Hematopoietic multipotent progenitor cell treated with erythropoietin and hydrocortisone succinate and interleukin-3 and kit ligand, for 17 days (in vitro differentiated cells): ENCODE measurements around the gene BCL2.

ENCODE experiments used
- DNase-seq: peaks from one replicate; pipeline ENCODE4 v3.0.0-alpha.2; 2015; ENCODE audit warnings: low spot score

The BCL2 gene

DNA sequence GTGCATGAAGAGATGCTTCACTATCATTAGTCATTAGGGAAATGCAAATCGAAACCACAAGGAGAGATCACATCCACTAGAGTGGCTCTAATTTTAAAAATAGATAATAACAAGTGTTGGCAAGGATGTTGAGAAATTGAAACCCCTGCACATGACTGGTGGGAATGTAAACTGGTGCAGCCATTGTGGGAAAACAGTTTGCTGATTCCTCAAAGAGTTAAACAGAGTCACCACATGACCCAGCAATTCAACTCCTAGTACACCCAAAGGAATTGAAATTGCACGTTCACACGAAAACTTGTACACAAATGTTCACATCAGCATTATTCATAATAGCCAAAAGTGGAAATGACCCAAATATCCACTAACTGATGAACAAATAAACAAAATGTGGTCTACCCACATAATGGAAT, 179.5 kb downstream of the BCL2 start:
- DNase-seq = no peak

DNA sequence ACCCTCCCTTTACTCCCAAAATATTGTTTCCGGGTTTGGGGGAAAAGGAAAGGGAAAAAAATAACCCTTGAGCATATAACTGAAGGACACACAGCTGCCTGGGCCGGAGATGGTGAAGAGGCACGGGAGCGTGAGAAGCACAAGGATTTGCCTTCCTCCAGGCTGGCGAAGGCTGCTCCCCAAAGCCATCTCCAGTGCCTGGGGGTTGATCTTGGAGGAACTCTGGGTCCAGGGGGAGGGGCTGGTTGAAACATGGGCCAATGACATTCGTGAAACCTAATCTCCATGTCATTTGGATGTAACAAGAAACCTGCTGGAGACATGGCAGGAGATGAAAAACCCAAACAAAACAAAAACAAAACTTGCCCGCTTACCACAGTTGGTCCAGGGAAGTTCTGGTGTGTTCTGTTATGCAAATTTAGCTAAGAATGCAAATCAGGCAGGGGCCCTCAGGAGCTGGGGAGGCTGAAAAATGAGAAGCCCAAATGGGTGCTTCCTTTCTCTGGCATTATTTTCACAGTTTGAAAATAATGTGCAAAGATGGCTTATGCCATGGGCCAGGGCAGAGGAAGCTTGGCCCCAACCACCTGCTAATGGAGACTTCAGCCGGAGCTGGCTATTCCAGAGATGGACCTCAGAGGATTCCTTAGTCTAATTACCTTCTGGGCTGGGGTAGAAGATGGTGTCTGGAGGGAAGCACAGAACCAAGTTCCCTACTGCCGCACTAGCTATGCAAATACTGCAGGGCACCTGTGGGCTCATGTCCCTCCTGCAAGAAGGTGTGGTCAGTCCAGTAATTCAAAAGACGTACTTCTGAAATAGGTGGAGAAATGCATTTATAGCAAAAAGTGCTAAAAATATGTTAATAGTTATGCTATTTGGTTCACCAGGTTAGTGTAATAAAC, 180.9 kb downstream of the BCL2 start:
- DNase-seq = no peak

DNA sequence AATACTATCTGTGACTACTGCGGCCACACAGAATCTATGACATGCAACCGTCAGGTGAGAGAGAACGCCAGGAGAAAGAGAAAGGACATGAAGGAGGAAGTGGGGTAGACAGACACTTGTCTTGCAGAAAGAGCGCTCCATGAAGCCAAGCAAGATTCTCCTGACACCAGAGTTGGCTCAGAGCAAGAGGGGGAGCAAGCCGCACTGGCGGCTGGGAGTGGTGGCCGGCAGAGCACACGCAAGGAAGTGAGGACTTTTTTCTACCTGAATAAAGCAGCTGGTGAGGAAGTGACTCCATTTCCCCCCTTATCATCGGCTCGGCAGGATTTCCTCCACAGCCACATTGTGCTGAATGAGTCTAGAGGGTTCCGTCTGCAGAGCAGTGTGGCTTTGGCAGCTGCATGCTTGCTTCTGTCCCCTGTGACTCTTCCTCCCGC, 181.6 kb downstream of the BCL2 start:
- no peak for DNase-seq

DNA sequence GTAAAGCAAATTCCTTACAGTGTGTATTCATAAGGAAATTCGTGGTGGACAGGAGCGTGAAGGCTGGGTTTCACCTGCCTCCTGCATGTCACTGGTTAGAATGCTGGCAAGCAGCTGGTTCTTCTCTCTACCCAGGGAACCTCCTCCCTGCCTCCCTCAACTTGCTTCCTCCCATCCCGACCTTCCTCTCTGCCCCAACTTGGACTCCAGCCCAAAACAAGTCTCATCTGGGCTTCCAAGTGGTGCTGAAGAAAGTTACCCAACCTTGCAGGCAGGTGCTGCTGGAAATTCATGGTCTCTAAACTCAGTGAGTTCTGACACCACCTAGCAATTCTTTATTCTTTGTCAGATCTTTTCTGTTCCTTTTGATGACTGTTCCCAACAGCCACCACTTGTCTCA, 184.5 kb downstream of the BCL2 start:
- DNase-seq = no peak

DNA sequence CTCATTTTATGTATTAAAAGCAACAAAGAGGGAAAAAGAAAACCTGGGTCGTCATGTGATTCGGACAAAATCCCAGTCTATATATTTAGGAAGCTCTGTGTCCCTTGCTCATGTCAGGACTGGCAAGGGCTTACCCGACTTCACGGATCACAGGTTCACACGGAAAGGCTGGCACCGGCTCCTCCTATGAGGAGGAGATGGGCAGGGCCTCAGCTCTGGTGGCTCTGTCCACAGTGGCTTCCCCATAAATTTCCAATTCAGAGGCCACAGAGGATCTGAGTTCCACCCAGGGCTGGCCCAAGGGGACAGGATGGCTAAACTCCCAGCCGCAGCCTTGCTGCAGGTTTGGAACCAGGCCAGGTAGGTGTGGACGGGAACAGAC, 186.8 kb downstream of the BCL2 start:
- DNase-seq = no peak

DNA sequence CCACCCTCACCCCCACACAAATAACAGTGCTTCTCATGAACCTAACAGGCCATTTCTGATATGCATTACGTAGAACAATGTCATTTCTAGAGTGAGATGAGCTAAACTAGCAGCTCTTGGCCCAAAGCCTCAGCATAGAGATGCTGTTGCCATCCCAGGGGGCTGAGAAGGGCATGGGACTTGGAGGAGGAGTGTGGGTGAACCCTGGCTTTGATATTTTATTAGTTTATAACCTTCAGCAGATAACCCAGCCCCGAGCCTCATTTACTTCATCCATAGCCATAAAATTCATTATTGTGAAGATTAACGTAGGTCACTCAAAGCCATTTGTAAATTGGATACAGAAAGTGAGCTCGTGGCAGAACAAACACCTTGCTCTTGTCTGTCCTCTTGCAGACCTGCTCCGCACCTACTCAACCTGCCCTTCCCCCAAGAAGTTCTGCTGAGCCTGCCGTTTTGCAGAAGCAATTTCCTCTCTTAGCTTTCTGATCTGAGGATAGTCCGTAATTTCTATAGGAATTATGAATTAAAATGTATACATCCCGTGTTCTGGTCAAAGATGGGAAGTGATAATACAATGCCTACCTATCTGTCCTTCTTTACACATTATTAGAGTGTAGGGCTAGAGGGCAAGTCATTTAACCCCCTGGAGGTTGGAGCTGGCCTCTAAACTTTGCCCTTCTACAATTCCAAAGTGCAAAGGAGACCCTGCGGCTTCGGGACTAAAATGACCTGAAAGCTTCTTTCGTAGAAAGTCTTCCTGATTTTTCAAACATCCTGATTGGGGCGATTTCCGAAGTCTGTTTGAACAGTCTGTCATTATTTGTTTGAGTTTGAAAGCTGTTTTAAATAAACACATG, 187.4 kb downstream of the BCL2 start:
- DNase-seq = no peak

DNA sequence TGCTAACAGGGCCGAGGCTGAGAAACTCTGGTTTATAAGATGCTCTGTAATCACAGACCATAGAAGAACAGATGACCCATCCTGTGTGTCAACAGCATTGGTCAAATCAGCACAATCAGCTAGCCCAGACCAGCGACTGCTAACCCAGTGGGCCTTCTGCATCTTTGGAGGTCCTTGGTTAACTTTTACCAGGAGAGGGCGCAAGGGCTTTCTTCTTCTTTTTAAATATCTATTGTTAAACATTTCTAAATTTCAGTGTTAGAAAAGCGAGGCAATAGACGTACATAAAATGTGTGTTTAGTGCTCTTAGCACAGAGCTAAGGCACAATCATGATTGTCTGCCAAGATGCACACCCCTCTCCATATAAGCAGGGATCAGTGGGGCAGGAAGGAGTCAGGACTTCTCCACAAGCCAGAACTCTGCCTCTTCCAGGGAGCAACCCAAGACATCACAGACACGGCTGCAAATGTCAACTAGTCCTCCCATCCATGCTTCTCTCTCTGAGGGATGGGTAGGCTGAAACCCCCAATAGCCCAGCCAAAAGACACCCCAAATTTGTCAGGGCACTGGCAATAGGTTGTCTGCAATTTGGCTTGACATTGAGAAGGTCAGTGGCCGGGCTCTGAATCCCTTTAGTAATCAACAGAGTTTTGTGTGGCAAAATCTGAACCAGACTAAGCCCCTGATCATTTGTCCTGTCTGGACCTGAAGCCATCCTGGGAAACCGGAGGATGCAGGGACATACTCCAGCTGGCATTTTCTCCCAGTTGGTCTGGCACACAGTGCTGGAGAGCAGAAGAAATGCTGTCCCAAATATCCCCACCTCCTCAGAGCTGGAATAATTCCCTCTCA, 188.2 kb downstream of the BCL2 start:
- peak; percentile 7 for DNase-seq

DNA sequence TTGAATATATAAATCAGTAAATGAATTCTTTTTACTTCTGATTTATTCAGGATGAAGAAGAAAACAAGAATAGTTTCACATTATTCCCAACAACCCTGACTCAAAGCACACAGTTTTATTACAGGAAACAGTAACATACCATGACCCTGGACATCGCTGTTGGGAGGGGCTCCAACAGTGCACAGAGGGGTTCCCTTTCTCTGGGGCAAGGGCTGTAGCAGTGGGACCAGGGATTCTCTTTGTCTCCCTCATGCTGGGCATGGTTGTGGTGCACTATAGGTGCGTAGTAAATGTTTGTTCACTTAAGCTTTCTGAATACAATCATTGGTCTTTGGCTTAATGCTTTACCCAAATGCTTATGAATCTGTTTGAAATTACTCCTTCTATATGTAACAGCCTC, 189.4 kb downstream of the BCL2 start:
- no peak for DNase-seq

DNA sequence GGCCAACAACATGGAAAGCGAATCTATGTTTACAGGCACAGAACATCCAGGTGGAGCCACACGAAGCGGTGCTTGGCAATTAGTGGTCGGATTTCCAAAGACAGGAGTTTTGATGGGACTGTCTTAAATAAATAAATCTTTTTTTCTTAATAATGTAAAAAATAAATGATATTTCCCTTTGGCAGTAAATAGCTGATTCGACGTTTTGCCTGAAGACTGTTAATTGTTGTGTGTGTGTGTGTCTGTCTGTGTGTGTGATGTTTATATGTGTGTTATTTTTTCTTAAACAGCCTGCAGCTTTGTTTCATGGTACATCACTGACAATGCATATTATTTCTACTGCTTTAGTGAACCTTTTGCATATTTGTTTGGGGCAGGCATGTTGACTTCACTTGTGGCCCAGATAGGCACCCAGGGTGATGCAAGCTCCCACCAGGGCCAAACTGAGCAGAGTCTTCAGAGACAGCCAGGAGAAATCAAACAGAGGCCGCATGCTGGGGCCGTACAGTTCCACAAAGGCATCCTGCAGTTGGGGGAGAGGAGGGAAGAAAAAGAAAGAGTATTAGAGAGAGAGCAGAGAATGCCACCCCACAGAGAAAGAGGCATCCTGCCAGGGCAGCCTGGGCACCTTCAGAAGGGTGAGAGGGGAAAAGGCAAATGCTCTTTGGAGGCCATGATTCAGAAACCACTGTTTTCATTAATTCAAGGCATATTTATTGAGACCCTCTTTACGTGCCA, 191.2 kb downstream of the BCL2 start:
- no peak for DNase-seq

DNA sequence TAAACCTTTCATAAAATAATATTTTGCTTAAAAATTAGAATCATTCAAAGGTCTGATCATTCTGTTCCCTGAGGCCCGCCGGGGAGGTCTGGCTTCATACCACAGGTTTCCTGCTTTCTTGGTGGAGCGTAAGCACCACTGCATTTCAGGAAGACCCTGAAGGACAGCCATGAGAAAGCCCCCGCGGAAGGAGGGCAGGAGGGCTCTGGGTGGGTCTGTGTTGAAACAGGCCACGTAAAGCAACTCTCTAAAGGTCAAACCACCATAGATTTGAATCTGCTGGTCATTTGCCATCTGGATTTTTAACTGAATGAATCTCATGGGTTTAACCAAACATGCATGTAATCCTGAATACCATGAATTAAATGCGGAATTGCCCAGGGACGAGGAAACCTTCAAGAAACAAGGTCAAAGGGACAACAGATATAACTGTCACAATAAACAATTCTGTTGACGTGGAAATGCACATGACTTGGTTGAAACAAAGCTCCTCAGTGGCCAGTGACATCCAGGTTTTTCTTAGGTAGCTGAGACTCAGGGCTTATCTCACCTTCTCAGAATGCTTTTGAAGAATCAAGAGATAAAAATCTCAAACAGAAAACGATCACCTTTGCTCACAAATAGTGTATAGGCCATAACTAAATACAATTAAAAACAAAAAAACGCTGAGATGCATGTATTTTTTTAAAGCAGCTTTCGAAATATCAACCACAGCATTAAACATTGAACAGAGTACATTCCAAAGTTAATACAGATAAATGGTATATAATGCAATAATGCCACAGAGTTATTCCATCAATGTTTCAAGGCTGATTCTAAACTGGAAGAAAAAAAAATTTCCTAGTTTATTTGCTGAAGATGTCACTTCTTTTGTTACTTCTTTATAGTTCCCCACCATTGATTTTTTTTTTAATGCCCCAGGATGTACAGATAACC, 193.2 kb downstream of the BCL2 start:
- DNase-seq = no peak

DNA sequence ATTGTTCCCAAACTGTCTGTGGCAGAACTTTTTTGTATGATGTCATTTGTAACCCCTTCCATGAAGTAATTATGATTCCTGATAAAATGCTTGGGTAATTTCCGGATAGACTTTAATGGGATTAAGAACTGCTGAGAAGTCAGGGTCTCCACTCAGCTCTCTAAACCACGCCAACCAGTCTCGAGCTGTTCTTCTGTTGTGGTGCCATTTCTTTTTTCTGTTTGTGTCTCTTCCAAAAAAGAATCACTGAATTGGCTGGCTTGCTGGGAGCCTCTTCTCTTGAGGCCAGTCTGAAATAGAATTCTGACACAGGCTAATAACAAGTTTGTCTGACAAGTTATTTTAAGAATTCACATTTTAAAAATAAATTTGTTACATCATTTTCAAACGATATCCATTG, 198.9 kb downstream of the BCL2 start:
- DNase-seq = no peak

DNA sequence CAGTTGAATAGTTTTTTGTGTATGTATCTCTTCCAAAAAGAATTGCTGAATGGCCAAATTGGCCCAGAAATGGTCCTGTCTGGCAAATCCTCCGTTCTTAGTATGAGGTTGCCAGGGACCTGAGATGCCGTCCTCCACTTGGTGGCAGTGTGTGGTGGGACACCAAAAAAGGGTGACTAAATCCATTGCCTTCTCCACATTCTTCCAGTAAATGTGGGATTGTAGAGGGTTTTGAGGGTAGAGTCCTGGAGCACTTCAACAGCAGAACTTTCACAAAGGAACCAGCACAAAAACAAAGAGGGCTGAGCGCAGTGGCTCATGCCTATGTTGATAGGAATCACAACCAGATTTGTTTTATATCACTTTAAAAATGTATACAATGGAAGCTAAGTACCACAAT, 199.9 kb downstream of the BCL2 start:
- DNase-seq = no peak

DNA sequence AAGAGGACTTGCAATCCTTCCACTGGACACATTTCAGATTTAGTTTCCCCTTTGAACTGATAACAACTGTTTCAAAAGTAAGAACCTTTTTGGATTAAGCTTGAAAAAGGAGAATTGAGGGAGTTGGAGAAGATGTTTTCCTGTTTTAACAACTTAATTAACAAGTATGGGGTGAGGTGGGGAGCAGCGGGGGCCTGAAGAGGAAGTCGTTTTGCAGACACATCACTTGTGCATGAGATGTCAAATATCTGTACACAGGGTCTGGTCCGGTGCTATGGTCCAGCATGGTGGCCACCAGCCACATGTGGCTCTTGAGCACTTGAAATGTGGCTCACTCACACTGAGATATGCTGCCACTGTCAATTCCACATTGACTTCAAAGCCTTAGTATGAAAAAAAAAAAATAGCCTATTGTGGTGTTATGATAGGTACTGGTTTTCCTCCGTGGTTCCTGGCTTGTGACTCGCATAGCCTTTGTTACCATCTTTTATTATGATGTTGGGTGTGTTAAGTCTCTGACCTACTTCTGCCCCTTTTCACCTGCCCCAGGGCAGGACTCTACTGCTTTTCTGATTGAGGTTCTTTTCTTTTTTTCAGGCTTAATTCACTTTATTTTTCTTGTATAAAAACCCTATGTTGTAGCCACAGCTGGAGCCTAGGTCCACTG, 205.5 kb downstream of the BCL2 start:
- DNase-seq = no peak

DNA sequence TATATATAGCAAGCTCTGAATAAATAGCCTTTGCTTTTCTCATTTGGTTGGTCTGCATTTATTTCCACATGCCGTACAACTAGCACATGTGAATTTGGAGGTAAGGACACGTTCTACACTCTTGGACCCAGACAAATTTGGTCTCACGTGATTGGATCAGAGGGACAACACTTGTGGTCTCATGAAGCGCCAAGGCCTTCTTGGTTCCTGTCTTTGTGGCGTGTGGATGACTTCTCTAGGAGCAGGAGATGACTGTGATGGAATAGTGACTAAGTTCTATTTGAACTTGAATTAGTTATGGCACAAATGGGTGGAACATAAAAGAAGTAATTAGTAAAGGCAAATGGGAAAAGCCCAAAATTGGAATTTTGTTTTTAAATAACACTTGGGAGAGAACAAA, 206.9 kb downstream of the BCL2 start:
- DNase-seq = no peak

DNA sequence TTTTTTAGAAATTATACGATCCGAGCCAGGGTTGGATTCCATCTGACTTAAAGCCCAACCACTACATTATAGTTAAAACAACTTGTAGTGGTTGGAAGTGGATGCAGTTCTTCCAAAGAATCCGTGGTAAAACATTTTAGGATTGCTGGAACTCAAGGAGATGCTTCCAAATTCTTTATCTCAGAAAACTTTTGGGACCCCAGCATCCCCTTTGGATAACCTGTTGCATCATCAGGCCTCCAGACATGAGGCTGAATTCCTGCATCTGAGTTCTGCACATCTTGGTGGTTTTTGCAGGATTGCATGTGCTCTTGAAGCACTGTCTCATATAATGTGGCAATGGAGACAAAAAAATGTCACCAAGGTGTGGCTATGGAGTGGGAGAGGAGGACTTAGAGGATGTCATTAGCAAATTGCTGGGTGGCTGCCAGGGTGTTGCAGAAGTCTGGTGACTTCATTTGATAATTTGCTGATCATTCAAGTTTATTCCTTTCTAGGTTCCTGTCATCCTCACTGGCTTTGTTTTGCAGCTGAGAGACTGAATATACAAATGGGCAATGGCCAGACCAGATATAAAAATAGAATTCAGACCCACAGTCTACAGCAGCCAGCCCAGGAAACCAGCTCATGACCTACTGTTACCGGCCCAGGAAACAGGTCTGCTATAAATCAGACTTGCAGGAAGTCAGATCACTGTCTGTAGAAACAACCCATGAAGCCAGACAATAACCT, 207.7 kb downstream of the BCL2 start:
- no peak for DNase-seq

DNA sequence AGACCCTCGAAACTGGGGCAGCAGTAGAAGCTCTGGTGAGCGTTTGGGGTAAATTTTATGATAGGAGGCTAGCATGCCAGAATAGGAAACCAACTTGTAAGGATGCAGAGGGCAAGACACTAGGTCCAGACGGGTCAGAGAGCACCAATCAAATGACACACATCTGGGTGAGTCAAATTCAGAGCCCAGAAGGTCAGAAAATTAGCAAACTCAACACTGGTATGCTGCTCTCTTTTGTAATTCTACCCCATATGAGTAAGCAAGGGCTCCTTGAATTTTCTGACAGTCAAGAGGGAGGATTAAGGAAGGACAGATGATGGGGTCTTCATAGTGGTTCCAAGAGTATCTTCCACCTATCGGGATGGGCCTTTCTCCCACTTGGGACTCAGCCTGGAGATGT, 209.8 kb downstream of the BCL2 start:
- DNase-seq = no peak

DNA sequence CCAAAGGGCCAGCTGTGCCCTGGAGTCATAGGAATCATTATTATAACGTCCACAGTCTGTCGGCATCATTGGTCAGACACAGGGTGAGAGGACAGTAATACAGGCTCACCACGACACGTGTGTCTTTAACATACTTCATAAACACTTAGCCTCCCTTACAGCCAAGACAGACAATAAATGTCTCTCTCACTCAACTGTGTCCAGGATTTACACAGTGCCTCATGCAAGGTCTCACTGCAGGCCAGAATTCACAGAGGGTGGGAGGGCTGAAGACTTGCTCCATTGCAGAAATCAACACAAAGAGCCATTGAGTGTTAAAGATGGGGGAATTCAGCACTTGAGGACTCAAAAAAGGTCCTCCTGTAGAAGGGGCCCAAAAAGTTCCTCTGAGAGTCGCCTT, 210.5 kb downstream of the BCL2 start:
- no peak for DNase-seq

DNA sequence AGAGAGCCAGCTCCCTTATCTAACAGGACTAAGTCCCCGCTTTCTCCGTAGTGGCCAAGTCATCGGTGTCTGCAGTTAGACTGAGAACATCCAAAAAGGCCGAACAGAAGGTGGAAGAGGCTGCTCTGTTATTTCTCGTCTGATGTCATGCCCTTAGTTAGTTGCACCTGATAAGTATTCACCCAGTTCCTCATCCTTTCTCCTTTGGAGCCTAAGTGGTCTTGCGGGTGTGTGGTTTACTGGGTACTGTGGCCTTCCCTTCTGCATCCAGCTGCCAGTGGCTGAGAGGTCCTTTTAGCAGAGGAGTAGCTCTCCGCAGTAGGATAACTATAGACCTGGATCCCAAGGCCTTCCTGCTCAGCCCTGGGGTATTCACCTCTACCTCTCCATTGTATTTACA, 211.6 kb downstream of the BCL2 start:
- no peak for DNase-seq

DNA sequence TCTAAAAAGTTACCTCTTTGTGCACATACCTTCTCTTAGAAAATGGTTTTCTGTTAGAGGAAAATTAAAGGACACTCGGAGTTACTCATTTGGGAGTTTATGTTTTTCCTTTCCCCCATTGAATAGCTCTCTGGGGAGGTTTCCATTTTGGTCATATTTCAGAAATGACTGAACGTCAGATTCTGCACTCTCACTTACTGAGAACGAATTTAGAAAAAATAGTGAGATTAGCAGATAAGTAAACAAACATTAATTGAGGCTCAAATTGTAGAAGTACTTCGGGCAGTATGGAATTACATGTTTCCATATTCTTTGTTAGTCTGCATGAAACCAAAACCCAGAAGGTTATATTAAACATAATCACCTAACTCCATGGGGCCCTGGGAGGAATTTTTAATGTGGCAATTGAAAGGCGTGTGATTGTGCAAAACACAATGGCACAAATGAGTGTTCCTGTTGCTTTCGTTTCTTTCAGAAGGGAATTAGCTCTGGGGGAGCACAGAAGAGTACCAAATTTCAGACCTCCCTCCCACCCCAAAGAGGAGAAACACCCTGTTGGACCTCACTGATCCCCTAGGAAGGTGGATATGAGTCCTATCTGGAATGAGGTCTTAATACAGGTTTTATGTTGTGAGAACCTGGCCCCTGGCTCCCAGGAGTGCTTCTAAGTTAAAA, 212.3 kb downstream of the BCL2 start:
- DNase-seq = no peak
